22Rv1 (cell line): Measurements from ENCODE around the gene CMTM6.
"Not testable (repeated sequence)": the region's sequence is repeated elsewhere in the genome, so short reads cannot be mapped to it uniquely, and the experiment has no call there.

Source experiments
- ZFX ChIP-seq: fragments of 450-650 bp; IDR thresholded peaks from 2 replicates; pipeline ENCODE4 v1.6.1; 2017; ENCODE audit warnings: antibody characterized with exemption, borderline replicate concordance
- TF ChIP-seq, protein P1 (sequence below): fragments of 450-650 bp; IDR thresholded peaks from 2 replicates; pipeline ENCODE4 v1.5.1; 2017; ENCODE audit warnings: mild to moderate bottlenecking

DNA sequence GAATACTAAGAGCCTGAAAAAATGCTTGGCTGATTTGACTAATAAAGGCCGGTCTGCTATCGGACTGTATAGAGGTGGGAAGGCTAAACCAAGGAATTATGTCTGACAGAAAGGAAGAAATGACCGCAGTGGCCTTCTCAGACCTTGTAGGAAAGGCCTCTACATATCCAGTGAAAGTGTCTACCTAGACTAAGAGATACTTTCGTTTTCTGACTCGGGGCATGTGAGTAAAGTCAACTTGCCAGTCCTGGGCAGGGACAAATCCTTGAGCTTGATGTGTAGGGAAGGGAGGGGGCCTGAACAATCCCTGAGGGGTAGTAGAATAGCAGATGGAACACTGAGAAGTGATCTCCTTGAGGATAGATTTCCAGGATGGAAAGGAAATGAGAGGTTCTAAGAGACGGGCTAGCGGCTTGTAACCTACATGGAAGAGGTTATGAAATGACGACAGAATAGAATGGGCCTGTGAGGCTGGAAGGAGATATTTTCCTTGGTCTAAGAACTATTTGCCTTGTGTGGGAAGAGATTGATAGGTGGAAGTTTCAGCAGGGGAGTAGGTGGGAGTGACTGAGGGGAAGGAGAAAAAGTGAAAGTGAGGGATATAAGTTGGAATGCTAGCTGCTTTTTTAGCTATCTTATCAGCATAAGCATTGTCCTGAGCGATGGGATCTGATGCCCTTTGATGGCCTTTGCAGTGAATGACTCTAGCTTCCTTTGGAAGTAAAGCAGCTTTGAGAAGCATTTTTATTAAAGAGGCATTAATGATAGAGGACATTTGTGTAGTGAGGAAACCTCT is 40.3 kb downstream of the CMTM6 start:
- TF ChIP-seq, protein P1, sequence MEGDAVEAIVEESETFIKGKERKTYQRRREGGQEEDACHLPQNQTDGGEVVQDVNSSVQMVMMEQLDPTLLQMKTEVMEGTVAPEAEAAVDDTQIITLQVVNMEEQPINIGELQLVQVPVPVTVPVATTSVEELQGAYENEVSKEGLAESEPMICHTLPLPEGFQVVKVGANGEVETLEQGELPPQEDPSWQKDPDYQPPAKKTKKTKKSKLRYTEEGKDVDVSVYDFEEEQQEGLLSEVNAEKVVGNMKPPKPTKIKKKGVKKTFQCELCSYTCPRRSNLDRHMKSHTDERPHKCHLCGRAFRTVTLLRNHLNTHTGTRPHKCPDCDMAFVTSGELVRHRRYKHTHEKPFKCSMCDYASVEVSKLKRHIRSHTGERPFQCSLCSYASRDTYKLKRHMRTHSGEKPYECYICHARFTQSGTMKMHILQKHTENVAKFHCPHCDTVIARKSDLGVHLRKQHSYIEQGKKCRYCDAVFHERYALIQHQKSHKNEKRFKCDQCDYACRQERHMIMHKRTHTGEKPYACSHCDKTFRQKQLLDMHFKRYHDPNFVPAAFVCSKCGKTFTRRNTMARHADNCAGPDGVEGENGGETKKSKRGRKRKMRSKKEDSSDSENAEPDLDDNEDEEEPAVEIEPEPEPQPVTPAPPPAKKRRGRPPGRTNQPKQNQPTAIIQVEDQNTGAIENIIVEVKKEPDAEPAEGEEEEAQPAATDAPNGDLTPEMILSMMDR = not testable (repeated sequence)
- not testable (repeated sequence) for TF ChIP-seq ZFX
